GM10266 (cell line): ENCODE data around the gene OSBPL1A.

ENCODE experiments used
- DNase-seq: peaks from one replicate; pipeline ENCODE4 v3.0.0; 2012; ENCODE audit errors: extremely low spot score
- CTCF ChIP-seq: IDR thresholded peaks from 2 replicates; pipeline ENCODE4 v1.5.1; 2012; ENCODE audit warnings: mild to moderate bottlenecking, low read depth; ENCODE audit not compliant: control insufficient read depth, insufficient read depth; ENCODE audit errors: missing control alignments

OSBPL1A gene

GRCh38 chr18:24397694-24398368 lies at the start of gene OSBPL1A:
TSS of gene OSBPL1A (minus strand) at chr18:24397824. CDS start at chr18:24377533, 20,291 bp downstream.
- peak; percentile 53 for DNase-seq
- TF ChIP-seq CTCF: no peak

GRCh38 chr18:24446953-24447538 lies 49.4 kb upstream of the OSBPL1A start:
- DNase-seq: no peak
- no peak for TF ChIP-seq CTCF

GRCh38 chr18:24446453-24446852 lies 48.8 kb upstream of the OSBPL1A start:
- DNase-seq: no peak
- no peak for TF ChIP-seq CTCF

- no peak for TF ChIP-seq CTCF
- DNase-seq: no peak
These were observed 46.2 kb upstream of the OSBPL1A start for GRCh38 chr18:24443870-24444269.

GRCh38 chr18:24436939-24437338 lies 39.3 kb upstream of the OSBPL1A start:
- DNase-seq: no peak
- TF ChIP-seq CTCF: no peak

- DNase-seq: no peak
- TF ChIP-seq CTCF: no peak
These were observed 35.0 kb upstream of the OSBPL1A start for GRCh38 chr18:24432618-24433017.

- no peak for DNase-seq
- TF ChIP-seq CTCF: no peak
These were observed 31.6 kb upstream of the OSBPL1A start for GRCh38 chr18:24429188-24429587.
